GM19468 (cell line): ENCODE data around the gene GPR39.
"Not testable (repeated sequence)": the region's sequence is repeated elsewhere in the genome, so short reads cannot be mapped to it uniquely, and the experiment has no call there.

ENCODE experiments used
- ATAC-seq: cut with Tn5 transposase; IDR thresholded peaks from one replicate; pipeline ENCODE4 v1.9.1; 2021; ENCODE audit warnings: mild to moderate bottlenecking, moderate library complexity, moderate number of reproducible peaks; ENCODE audit not compliant: unreplicated experiment; ENCODE audit errors: extremely low read depth

The GPR39 gene

DNA sequence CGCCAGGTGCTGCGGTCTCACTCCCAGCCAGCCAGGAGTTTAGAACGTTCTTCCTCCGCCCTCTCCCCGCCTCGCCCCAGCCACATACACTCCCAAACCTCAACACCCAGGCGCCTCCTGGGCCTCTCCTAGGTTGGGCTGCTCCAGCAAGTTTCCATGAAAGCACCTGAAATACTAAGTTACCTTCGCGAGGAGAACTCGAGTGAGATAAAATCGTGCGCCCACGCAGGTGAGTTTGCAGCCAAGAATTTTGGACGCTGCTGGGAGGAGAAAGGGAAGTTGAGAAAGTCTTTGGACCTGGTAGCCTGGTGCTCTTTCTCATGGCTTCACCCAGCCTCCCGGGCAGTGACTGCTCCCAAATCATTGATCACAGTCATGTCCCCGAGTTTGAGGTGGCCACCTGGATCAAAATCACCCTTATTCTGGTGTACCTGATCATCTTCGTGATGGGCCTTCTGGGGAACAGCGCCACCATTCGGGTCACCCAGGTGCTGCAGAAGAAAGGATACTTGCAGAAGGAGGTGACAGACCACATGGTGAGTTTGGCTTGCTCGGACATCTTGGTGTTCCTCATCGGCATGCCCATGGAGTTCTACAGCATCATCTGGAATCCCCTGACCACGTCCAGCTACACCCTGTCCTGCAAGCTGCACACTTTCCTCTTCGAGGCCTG, at the start of gene GPR39:
Gene GPR39, plus strand, starts transcription at position 83 of the 673 bp plus-strand sequence.
- no peak for ATAC-seq

DNA sequence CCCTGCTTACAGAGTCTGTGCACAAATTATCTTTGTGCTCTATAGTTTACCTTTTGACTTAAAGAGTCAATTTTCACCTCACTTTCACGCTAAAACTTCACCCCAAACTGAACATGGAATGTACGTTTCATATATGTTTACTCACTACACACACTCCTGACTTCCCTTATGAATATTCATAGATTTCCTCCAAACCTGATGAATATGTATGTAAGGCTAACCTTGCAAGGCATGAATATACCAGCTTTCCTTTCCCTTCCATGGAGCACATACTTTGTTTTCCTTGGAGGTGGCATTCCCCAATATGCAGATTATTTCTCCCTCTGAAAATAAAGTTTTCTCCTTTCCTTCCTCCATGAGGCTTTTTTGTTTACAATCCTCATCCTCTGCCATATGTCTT, 48.4 kb upstream of the GPR39 start:
- no peak for ATAC-seq

DNA sequence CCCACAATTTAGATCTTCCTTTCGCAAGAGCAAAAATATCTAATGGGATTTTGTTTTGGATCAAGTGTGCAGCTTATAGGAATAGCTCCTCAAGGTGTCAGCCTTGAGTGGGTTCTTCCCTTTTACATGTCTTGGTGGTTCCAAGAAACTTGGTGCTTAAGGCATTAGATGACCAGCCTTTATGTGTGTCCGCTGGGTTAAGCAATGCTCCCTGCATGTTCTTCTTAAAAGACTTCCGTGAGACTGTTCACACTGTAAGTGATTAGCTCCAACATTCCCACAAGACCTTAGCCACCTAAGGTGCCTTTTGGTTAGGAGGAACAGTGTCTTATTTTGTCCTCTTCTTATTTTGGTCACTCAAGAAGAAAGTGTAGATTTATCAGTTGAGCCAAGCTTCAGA, 44.3 kb upstream of the GPR39 start:
- no peak for ATAC-seq

DNA sequence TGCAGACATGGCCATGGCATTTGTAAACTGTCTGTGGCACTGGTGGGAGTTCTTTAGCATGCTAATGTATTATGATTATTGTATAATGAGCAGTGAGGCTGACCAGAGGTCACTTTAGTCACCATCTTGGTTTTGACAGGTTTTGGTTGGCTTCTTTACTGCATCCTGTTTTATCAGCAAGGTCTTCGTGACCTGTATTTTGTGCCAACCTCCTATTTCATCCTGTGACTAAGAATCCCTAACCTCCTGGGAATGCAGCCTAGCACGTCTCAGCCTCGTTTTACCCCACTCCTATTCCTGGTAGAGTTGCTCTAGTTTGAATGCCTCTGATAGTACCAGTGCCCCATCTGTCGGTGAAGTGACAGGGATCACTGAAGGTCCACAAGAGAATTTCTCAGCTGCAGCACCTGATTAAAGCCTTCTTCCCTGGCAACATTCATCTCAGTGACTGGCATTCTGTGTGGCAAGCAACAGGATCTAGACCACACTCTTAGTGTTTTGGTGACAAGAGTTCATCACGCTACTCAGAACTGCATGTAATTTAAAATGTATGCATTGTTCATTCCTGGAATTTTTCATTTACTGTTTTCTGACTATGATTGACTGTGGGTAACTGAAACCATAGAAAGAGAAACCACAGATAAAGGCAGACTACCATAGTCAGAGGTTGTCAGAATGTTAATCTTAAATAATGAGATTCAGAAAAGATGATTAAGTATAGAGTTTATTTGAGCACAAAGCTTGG, 43.0 kb upstream of the GPR39 start:
- no peak for ATAC-seq

DNA sequence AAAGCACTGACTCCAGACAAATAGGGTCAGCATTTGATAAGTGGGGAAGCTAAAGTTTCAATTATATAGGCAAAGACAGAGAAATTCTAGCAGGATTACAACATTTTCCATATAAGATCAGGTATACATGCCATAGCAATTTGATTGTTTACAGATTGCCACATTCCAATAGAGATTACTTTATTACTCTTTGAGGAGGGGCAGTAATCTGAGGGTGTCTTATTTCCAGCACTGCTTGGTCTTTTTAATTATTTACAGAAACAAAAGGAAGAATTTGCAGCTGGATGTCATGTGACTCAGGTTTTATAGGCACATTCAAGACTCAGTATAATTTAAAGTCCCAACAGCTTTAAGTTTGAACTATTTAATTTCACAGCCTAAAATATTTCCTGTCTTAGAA, 42.5 kb upstream of the GPR39 start:
- no peak for ATAC-seq

DNA sequence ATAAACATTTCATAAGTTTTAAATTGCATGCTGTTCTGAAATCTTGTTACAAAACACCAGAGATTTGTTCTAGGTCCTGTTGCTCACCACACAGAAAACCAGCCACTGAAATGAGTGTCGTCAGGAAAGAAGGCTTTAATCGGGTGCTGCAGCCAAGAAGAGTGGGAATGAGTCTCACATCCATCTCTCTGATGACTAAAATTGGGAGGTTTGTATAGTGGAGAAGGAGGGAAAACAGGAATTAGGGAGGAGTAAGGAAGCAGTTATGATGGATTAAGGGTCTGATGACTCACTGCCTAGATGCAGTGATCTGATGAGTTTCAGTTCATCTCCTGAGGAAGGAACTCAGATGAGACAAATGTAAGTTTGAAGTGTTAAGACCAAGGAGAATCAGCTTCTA, 42.1 kb upstream of the GPR39 start:
- no peak for ATAC-seq

DNA sequence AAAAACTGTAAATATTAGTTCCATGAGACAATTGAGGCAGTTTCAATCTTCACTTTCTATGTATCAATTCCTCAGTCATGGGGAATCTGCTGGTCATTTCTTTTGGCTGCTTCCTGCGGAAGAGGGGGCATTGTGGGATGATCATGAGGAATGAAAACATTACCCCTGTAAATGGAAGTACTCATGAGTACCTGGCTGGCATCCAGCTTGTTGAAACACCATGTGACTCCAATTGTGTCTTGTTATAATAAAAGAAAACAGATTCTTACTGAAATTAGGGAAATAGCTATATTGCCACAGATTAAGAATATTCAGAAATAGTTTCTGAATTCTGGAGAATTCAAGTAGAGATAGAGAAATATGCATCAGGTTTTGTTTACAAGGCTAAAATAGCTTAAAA, 41.6 kb upstream of the GPR39 start:
- no peak for ATAC-seq

DNA sequence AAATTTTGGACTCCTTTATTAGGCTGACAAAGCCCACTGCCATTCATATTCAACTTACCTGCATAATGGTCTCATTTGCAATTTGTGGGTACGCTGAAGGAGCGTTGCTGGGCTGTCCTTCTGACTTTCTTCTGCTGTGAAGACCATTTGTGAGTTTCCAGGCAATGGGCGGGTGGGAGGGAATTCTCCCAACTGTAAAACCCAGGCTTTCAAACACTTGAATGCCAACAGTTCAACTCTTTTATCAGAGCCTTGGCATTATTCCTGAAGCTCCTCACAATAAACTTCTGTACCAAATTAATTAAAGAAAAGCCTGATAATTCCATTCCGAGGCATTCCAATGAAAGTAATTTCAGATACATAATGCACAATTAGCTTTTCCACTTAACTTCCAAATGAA, 35.2 kb upstream of the GPR39 start:
- ATAC-seq = no peak

DNA sequence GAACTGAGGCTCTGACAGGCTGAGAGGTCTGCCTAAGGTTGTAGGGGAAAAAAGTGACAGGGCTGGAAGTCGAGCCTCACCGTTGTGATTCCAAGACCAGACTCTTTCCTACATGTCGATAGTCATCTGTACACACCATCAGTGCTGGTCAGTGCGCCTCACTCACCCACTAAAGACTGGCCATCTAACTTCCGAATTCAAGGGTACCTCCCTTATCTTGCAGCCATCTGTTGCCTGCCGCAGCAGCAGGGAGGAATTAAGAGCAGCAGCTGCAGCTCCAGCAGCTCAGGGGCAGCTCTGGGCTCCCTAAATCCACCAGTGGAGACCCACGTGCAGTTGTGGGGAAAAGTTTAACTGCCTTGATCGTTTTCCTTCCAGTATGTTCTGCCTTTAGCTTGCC, 32.6 kb upstream of the GPR39 start:
- ATAC-seq = no peak

DNA sequence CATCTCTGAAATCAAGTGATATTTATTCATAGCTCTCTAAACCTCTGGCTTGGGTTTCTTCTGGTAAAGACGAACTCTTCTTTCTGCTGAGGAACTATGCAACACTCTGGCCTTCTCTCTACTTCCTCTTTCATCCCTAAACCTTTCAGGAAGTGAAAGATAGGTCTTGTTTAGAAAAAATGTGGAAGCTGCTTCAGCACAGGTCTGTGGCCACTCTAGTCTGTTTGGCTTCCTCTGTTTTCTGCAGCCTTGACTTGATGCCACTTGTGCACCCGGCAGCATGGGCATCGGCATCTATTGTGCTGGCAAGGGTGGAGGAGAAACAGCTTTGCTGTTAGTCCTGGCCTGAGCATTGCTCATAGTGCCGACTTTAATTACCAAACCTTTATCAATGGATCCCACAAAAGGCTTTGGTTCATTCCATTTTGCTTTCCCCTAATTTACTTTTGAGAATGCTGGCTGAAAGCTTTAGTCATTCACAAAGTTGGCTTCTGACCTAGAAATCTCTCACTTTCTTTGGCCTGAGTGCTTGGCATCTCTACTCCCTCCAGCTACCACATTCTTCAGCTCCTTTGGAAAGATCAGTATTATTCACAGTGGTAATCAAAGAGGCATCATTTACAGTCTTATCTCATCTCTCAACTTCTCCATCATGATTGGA, 32.0 kb upstream of the GPR39 start:
- ATAC-seq = no peak

DNA sequence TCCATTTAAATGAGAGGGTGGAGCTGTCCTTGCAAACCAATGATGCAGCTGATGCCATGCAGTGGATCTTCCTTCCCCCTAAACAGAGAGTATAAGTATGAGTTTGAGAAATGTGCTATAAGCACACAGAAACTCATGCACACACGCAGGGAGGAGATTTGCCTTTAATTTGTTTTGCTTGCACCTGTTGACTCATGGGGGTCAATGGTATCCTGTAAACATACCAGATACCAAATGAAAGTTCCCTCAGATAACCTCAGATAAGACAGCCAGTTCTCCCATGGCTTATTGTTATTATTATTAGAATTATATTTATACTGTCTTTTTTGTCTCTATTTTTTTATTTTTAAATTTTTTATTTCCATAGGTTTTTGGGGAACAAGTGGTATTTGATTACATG, 29.5 kb upstream of the GPR39 start:
- ATAC-seq = no peak

DNA sequence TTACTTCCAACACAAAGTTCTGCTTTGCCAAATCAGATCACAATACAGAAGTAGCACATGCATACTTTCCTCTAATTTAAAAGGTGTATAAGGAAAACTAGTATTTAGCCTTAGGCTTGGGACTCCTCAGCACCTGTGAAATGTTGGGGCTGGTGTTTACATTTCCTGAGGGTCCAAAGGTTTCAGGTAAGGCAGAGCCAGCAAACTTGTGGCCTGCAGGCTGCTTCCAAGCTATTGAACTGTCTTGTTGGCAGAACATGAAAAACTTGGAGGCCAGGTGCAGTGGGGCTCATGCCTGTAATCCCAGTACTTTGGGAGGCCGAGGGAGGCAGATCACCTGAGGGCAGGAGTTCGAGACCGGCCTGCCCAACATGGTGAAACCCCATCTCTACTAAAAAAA, 26.5 kb upstream of the GPR39 start:
- no peak for ATAC-seq

DNA sequence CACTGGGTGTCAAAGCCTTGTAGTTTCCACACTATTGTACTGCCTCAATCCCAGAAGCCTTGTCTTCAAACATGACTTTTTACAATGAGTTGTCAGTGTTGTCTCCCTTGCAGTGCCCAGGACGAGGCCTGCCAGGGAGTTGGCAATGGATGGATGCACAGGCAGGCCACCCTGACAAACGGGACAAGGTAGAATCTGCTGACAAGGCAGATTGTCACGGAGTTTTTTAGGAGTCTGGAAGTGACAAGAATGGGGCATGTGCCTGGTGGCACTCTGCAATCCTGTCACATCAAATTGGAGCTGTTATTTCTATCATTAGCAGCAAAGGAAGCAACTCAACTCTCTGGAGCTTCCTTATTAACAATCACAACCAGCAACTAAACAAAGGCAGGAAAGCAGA, 25.2 kb upstream of the GPR39 start:
- no peak for ATAC-seq

DNA sequence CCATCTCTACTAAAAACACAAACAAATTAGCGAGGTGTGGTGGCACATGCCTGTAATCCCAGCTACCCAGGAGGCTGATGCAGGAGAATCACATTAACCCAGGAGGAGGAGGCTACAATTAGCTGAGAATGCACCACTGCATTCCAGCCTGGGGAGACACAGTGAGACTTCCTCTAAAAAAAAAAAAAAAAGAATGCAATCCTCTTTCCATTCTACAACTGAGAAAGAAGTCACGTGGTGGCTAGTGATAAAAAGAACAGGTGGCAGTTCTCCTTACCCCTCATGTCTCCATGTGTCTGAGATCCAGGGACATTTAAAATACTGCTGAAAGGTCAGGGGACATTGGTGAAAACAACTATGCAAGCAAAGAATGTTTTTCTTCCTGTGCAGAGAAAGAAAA, 24.4 kb upstream of the GPR39 start:
- no peak for ATAC-seq

DNA sequence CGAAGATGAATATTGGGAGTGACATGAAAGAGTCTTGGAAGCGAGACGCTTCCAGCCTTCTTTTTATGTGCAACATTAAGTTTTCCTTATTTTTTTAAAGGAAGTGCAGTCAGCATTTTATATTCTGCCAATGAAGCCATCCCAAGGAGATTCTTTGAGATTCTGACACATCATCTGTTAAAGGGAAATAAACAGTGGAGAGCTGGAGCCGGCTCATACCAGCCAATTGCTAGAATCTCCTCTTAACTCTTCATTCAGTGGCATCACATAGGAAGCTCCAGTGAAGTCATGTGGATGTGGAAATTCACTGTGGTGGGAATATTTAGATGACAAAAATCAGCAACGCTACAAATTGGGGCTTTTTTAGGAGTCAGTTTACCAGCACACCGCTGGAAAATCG, 23.7 kb upstream of the GPR39 start:
- ATAC-seq = no peak

DNA sequence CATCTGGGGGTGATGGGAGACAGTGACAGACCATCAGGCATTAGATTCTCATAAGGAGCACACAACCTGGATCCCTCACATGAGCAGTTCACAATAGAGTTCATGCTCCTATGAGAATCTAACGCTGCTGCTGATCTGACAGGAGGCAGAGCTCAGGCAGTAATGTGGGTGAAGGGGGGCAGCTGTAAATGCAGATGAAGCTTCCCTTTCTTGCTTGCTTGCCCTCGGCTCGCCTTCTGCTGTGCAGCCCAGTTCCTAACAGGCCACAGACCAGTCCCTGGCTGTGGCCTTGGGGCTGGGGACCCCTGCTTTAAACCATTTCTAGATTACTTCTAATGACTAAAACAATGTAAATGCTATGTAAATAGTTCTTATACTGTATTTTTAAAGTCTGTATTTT, 19.6 kb upstream of the GPR39 start:
- ATAC-seq = not testable (repeated sequence)

DNA sequence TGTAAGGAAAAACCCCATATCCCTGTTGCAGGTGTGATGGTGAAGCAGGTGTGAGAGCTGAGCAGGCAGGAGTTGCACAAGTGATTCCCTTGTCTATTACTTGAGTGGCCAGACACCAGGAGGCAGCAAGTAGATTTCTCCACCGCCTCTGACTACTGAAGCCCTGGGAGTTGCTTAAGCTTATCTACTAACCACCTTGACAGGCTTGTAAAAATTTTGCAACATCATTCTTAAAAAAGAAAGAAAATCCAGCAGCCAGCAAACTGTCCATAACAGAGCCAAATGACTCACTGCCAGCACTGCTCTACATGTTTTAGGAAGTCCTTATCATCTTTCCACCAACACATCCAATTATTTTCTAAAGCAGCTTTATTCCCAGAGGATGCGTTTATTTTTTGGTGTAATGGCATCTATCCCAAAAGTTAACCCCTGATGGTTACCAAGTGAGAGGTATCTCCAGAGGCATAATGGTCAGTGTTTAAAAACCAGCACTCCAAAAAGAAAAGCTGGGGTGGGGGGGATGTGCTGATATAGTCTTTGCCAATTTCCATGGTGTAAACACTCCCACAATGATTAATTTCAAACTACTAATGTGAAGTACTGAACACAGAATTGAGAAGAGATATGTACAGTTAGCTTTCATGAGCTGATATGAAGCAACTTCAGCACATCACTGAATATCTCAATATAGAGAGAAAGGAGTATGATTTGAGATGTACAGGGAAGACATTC, 16.3 kb upstream of the GPR39 start:
- no peak for ATAC-seq

DNA sequence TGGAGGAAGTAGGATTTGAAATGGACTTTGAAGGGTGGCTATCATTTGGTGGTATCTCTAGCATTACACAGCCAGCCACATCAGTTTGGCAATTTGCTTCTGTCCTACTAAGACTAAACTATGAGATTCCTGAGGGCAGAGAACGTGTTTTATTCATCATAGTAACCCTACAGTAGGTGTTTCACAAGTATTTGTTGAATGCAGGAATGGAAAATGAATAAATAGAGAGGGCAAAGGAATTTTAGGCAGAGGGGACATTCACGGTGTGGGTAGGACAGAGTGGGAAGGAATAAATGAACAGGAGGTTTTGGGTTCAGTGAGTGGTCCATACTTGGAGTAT, 15.7 kb upstream of the GPR39 start:
- no peak for ATAC-seq

DNA sequence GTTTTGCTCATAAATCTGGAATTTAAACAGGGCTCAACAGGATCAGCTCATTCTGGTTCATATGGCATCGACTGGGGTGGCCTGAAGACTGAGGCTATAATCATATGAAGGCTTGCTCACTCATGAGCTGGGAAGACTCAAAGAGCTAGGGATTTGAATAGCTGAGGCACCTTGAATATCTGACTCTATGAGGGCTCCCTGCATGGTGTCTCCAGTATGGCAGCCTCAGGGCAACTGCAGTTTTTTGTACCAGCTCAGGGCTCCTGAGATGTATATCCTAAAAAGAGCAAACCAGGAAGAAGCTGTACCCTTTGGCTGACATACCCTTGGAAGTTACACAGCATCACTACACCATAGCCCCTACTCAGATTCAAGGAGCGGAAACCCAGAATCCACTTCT, 15.3 kb upstream of the GPR39 start:
- no peak for ATAC-seq

DNA sequence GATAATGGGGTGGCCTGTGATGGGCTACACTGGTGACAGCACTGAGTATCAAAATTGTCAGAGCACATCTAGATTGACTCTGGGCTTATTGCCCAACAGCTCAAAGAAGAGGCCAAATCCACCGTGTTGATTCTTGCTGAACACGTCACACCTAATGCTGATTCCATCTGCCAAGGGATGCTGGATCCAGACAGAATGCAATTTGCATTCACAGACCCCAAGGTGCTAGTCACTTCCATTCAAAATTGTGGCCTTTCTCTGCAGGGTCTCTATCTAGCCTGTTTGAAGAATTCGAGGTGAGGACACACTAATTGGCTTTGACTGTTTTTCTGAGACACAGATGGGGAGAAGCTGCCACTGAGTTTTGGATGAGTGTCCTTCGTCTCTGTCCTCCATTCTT, 13.5 kb upstream of the GPR39 start:
- ATAC-seq = no peak

DNA sequence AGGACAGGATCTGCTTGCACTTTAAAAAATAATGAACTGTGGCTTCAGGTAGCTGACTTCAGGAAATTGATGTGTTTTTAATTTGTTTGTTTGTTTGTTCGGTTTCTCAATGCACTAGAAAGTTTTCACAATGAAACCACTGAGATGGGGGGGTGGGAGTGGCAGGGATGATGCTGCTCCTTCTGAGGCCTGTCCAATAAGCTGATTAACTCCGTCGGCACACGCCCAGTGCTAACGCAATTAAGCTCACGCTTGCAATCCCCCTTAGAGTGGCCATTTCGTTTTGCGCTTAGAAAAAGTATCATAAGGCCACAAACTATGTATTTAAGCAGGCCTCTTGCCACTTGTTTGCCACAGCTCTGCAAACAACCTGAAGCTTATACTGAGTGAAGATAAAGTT, 12.5 kb upstream of the GPR39 start:
- ATAC-seq = no peak
